Medulla oblongata (tissue), 1 donor: ENCODE measurements around the gene SDR42E1.
"Not testable (repeated sequence)": the region's sequence is repeated elsewhere in the genome, so short reads cannot be mapped to it uniquely, and the experiment has no call there.

Experiments
- DNase-seq: peaks from one replicate; pipeline ENCODE4 v3.0.0-alpha.2; 2015; ENCODE audit errors: extremely low spot score

The SDR42E1 gene

GRCh38 chr16:82004601-82005000, 6.7 kb downstream of the SDR42E1 start:
- DNase-seq = no peak

DNA sequence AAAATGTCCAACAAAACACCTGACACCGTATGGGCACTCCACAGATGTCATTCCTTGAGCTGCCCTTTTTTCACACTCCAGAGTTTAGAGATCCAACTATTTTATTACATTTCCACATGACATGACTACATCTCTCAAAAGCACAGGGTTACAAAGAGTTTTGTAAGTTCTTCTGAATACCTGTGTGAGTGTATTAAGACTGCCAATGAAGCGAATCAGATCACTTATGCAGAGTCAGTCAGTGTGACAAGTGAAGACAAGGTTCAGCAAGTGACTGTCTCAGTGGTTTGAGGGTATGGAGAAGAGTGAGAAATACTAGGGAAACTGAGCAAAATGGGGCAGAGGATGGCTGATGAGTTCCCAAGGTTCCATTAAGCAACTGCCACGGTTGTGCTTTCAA, 8.4 kb downstream of the SDR42E1 start:
- DNase-seq = no peak

DNA sequence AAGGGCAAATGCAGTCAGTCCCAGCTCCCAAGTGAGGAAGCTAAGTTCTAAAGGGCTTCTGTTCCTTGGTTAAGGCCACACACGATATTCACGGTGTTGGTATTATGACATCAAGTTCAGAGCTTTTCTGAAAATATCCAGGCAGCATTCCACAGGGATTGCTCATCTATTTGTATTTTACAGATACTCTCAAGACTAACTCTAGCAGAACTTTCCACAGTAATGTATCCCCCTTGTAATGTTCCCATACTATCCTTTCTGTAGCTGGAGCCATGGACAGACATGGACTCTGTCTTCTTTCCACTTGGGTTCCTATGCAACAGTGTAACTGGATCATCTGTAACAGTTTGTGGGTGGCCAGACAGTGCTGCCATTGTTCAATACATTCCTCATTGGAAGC, 13.5 kb downstream of the SDR42E1 start:
- DNase-seq = no peak

DNA sequence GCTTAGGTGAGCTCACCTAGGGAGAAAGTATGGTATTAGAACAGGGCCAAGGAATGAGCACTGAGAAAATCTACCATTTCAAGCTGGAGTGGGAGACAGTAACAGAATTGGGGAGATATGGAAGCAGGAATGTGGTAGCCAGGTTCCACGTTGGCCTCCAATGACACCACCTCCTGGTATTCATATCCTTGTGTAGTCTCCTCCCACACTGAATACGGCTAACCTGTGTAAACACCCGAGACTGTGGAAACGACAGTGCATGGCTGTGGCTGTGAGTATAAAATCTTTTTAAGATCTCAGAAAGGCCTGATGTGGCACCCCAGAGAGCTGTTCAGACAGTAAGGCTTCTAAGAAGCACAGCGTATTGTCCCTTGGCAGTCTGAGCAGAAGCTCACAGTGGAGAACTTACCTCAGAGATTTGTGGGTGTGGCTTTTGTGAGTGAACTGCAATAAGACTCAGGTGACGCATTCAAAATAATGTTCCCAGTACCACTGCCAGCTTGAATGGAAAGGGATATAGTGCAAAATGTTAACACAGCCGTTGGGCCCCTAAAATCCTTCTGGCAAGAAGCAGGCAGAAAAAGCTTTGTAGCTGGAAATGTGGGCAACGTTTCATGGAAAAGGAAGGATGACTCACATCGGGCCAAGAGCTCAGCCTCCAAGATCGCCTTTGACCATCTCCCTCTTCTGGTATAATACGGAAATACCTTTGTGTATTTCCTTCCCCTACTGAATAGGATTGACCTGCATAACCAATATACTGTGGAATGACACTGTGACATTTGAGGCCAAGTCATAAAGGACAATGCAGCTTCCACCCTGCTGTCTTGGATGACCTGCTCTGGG, 14.4 kb downstream of the SDR42E1 start:
- DNase-seq = no peak

GRCh38 chr16:81995651-81996050, 15.6 kb downstream of the SDR42E1 start:
- no peak for DNase-seq

- no peak for DNase-seq
Measured at GRCh38 chr16:81994485-81994884, 16.8 kb downstream of the SDR42E1 start.

GRCh38 chr16:81992859-81993258, 18.4 kb downstream of the SDR42E1 start:
- DNase-seq = peak; percentile 47

DNA sequence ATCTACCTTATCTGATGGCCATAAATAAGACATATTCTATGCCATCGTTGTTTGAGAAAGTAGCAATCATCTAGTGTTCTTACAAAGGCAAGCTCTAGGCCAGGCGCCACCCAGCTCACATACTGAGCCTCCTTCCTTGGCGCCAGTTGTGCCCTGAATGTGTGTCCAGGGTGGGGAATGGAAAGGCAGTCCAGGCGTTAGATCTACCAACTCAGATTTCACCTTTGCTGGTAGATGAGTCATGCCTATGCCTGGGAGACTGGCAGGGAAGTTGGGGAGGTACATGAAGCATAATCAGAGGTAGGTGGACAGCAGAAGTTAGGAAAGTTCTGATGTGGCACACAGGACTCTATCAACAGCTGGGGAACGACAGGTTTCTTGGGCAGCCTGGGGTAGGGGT, 23.6 kb downstream of the SDR42E1 start:
- DNase-seq = no peak

DNA sequence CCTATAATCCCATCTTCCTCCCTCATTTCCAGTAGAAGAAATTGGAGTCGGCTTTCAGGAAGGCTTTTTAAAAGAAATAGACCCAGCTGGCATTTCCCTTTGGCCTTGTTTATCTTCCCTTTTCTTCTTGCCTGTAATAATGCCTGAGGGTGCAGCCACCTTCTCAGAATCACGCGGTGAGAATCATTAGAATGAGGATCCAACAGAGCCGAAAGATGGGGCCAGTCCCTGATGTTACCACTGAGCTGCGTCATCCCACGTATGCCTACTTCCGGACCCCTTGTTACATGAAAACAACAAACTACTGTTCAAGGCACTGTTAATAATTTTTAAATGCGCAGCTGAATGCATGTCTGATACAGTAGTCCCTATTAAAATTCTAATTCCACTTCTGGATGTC, 24.1 kb downstream of the SDR42E1 start:
- DNase-seq = no peak

DNA sequence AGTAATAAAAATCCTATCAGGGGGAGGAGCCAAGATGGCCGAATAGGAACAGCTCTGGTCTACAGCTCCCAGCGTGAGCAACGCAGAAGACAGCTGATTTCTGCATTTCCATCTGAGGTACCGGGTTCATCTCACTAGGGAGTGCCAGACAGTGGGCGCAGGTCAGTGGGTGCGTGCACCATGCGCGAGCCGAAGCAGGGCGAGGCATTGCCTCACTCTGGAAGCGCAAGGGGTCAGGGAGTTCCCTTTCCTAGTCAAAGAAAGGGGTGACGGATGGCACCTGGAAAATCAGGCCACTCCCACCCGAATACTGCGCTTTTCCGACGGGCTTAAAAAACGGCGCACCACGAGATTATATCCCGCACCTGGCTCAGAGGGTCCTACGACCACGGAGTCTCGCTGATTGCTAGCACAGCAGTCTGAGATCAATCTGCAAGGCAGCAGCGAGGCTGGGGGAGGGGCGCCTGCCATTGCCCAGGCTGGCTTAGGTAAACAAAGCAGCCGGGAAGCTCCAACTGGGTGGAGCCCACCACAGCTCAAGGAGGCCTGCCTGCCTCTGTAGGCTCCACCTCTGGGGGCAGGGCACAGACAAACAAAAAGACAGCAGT, 33.8 kb downstream of the SDR42E1 start:
- not testable (repeated sequence) for DNase-seq

DNA sequence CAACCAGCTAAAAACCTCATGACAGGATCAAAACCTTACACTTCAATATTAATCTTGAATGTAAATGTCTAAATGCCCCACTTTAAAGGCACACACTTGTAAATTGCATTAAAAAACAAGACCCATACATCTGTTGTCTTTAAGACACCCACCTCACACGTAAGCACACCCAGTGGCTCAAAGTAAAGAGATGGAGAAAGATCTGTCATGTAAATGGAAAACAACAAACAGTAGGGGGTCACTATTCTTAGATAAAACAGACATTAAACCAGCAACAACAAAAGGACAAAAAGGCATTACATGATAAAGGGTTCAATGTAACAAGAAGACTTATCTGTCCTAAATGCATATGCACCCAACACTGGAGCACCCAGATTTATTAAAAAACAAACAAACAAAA, 35.6 kb downstream of the SDR42E1 start:
- no peak for DNase-seq

DNA sequence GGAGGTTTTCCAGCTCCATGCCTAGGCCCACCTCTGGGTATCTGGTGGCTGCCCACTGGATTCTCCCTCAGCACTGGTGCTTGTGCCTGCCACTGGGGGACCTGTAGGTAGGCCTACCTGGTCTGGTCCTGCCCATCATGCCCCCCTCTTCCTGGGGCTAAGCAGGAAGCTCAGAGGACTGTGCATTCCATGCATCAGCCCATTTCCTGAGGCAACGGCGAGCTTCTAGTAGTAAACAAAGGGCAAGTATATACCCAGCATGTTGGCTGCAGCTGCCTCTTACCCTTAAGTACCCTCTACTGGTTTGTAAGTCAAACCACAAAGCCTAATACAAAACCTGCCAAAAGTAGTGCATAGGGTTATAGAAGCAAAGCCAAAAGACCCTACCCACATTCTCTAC, 37.5 kb downstream of the SDR42E1 start:
- DNase-seq = no peak

DNA sequence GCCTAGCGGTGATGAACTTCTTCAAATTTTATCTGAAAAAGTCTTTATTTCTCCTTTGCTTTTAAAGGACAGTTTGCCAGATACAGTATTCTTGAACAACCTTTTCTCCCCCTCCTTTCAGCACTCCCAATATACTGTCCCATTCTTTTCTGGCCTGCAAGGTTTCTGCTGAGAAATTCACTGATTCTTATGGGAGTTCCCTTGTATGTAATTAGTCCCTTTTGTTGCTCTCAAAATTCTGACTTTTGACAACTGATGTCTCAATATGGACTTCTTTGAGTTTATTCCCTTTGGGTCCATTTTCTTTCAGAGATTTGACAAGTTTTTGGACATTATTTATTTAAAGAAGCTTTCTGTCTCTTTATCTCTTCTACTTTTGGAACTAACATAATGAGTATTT, 39.4 kb downstream of the SDR42E1 start:
- no peak for DNase-seq

- no peak for DNase-seq
Measured at GRCh38 chr16:81967358-81967757, 43.9 kb downstream of the SDR42E1 start.

- DNase-seq = no peak
Measured at GRCh38 chr16:81964808-81965207, 46.5 kb downstream of the SDR42E1 start.

DNA sequence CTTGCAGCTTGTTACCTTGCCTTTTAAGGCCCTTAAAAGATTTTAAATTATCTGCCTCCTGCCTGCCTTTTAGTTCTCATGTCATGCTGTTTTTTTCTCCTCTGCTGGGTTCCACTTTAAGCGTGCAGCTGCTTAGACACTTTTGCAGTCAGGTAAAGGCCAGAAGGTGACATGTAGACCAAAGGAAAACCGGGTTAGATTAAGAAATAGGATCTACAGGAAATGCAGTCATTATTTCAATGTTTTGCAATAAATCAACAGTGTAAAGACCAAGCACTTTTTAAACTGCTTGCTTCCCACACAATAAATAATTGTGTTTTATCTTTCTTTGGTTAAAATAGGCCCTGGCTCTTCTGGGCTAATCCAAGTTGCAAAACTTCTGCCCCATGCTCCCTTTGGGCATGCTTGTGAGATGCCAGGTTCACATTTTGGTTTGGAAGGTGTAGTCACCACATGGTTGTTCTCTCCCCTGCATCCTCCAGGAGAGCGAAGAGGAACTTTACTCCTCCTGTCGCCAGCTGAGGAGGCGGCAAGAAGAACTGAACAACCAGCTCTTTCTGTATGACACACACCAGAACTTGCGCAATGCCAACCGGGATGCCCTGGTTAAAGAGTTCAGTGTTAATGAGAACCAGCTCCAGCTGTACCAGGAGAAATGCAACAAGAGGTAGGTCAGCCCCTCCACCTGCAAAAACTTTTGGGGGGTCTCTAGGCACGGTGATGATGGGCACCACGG, 54.9 kb downstream of the SDR42E1 start:
- DNase-seq = no peak

DNA sequence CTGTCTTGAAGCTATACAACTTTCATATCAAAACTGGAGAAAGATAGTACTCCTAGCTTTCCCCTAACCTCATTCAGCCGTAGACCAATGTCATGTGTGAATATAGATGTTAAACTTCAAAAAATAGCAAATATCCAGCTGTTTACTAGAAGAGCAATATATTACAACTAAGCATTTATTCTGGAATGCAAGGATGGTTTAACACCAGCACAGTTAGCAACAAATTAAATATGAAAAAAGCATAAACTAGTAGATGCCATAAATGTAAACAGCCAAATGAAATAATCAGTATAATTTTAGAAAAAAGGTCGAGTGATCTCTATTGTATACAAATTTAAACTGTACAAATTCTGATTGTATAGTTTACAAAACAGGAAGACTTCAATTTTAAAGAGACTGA, 59.7 kb downstream of the SDR42E1 start:
- no peak for DNase-seq

- no peak for DNase-seq
Measured at GRCh38 chr16:81946206-81946605, 65.1 kb downstream of the SDR42E1 start.

DNA sequence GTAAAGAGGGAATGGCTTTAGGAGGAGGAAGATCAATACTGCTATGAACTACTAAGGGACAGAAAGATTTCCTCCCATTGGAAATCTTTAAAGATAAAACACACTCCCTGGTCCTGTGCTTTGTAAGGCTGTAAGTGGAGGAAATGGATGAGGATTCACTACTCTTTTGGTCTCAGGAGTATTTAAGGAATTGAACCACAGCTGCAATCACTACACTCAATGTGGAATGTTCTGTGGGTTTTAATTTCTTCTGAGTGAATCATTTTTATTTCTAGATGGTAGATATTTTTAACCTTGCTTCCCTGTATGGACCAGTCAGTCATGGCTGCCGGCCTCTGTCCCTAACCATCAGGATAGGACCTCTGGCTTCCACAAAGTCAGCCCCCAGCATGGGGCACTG, 65.6 kb downstream of the SDR42E1 start:
- no peak for DNase-seq

DNA sequence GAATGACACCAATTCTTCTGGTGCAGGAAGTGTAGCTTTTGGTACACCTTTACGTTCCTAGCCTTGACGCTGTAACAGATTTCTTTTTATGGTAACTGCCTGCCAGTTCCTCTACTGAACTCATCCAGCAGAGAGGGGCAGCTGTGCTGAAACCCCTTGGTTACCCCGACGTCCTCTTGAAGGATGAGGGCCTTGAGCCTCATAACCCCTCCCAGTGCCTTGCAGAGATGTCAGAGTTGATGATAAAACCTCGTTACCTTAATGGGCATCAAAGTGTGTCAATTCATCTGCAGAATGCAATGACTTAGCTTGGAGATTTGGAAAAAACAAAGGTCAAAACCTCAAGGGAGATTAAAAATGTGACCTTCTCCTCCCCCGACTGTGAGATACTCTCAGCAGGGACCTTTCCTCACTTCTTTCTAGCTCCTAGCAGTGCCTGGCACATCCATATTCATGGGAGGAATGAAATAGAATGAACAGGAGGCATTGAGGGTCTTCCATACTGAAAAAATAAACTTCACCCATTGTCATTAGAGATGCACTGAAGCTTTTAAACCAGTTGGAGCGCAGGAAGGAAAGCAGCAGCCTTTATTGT, 69.2 kb downstream of the SDR42E1 start:
- DNase-seq = no peak

- DNase-seq = peak; percentile 9
Measured at GRCh38 chr16:81940781-81941560, 70.3 kb downstream of the SDR42E1 start.
